GM18502 (cell line): ENCODE measurements around the gene CDKN1B.

Experiments
- ATAC-seq: cut with Tn5 transposase; IDR thresholded peaks from one replicate; pipeline ENCODE4 v1.9.1; 2021; ENCODE audit warnings: mild to moderate bottlenecking; ENCODE audit not compliant: unreplicated experiment, poor library complexity

The CDKN1B gene

DNA sequence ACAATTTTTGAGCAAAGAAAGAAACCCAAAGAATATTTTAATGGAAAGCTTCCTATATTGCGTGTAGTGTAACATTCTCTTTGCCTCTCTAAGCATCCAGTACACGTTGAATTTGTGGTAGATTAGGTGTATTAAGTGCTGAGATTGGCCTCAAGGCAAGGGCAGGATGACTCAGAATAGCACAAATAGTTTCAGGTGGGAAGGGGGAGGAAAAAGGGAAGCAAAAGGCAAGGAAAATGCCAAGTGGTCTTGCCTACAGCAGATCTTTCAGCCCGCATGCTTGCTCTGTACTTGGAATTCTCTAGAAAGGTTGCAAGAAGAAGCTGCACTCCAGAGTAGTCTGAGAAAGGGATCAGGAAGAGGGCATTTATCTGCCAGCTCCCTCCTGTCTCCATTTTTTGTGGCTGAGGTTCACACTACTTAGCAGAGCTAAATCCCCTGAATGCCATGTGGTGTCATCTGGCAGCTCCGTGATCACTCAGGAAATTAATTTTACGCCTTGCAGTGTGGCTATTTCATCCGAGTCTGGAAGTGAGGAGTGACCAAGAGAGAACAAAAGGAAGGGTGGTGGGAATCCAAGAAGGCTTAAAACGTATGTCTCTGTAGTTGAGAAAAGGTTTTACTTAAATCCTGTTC, 28.5 kb downstream of the CDKN1B start:
- ATAC-seq, result no peak

DNA sequence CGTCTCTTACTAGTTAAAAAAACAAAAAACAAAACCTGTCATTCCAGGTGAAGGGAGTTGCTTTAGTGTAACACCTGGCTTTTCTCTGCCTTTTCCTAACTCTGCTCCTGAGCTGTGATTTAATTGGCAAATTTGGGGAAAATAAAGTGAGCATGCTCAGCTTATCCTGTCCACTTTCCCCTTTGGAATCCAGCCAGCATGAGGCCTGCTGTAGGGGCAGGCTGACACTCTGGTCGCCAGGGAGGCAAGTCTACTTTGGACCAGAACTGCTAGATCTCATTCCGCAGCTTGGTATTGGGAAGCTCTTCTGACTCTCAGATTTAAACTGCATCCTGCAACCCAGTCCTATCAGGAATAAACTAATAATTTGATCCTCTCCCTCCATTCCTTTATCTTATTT, 30.1 kb downstream of the CDKN1B start:
- no peak for ATAC-seq

DNA sequence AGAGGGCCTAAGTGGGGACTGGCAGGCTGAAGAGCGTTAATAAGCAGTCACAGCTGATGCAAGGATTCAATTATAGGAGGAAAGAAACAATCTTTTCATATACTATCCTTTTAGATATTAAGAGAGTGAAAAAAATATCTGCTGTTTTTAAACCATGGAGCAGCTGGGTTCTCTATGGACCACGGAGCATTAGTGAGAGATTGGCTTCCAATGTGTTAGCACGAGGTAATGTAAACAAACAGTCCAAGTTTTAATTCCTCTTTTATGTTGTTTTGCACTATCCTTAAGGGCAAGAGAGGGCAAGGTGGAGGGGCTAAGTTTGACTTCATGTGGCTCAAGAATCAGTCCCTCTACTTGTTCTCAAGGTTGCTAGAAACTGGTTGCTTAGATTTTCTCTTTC, 30.9 kb downstream of the CDKN1B start:
- no peak for ATAC-seq

DNA sequence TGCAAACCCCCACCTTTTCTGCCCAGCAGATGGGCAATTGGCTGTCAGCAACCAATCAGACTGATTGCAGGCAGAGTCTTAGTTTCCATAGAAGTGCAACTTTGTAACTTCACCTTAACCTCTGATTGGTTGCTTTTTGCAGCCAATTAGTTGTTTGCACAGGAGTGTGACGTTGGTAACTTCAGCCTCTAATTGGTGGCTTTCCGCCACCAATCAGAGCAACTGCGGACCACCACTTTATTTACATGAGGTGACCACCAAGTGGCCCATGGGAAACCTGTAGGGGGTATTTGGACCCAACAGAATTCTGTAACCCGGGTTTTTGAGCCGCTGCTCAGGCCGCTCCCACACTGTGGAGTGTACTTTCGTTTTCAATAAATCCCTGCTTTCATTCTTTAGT, 32.3 kb downstream of the CDKN1B start:
- no peak for ATAC-seq

DNA sequence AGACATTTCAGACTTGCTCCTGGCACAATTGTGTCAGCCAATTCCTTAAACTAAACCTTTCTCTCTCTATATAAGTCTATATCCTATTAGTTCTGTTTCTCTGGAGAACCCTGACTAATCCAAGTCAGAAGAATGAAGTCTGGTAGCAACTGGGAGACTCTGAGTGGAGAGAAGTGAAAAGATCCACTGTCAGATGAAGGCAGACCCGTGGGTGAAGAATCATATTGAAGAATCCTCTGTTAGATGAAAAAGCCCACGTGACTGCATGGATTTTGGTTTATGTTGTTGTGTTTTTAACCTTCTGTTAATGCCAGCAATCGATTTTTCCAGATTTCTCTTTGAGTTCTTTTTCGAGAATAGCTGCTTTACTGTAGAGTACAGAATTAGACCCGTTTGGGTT, 38.8 kb downstream of the CDKN1B start:
- no peak for ATAC-seq

DNA sequence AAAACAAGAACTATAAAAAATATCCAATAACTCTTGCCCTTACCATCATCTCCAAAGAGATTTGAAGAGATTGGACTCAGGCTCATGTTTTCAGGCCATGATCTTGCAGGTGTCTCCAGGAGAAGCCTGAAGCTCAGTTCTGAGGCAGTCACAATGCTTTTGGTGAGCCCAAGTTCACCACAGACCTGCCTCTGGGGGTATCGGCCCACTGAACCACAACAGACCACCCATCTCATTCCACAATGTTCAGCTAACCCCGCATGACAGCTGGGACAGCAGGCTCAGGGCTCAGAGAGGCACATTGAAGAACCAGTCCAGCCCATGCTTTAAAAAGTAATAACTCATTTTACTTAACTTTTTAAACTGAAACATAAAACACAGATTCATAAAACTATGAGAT, 40.0 kb downstream of the CDKN1B start:
- ATAC-seq, result no peak

DNA sequence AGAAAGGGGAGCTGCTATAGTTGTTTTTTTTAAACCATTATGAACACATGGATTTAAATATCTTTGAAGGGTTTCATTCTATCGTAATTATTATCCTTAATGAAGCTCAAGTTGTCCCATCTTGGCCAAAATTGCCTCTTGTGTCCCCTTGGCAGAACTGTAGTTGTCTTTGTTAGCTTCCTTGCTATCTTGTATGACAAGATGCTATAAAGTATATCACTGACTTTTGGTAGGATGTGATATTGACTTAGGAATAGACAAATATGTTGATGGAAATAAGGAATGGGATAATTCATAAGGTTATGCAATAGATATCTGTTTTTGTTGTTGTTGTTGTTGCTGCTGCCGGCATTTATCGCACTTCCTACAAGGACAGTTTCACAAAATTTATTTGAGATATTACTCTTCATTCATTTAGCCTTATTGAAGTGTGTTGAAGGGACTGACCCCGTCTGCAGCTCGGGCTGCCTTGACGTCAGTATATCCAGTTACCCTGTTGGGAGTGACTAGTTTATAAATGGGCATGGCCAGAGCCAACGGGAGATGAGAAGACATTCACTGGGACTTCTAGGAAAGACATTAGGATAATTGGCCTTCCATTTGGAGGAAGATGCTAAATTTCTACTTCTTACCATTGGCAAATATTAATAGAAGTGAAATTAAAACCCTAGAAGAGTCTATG, 42.2 kb downstream of the CDKN1B start:
- no peak for ATAC-seq

DNA sequence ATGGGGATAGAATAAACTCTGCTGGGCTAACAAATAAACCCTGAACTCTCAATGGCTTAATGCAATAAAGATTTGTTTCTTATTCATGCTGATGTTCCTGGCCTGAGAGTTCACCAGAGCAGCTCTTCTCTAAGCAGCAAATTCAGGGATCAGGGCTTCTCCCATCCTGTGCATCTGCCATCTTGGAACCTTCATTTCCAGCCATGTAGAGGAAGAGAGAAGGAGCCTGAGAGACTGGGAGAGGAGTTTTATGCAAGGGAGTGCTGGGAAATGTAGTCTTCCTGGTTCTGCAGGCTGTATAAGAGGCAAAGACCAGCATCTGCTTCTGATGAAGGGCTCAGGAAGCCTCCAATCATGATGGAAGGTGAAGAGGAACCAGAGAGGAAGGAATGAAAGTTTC, 47.7 kb downstream of the CDKN1B start:
- ATAC-seq, result no peak

DNA sequence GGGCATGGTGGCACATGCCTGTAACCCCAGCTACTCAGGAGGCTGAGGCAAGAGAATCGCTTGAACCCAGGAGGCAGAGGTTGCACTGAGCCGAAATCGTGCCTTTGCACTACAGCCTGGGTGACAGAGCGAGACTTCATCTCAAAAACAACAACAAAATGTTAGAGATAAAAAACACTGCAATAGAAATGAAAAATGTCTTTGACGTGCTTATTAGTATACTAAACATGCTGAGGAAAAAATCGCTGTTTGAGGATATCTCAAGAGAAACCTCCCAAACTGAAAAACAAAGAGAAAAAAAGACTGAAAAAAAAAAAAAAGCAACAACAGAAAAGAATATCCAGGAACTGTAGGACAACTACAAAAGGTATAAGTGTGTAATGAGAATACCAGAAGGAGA, 53.1 kb downstream of the CDKN1B start:
- ATAC-seq, result no peak
